ENCODE results near the gene PRKG1. TPM values are rescaled to one million over a fixed set of nuclear protein-coding genes. Genes with fewer than 3 reads are reported as not detected.

PRKG1 gene
- total RNA-seq, 2 donors from 2014 or later = 145 to 381 TPM

DNA sequence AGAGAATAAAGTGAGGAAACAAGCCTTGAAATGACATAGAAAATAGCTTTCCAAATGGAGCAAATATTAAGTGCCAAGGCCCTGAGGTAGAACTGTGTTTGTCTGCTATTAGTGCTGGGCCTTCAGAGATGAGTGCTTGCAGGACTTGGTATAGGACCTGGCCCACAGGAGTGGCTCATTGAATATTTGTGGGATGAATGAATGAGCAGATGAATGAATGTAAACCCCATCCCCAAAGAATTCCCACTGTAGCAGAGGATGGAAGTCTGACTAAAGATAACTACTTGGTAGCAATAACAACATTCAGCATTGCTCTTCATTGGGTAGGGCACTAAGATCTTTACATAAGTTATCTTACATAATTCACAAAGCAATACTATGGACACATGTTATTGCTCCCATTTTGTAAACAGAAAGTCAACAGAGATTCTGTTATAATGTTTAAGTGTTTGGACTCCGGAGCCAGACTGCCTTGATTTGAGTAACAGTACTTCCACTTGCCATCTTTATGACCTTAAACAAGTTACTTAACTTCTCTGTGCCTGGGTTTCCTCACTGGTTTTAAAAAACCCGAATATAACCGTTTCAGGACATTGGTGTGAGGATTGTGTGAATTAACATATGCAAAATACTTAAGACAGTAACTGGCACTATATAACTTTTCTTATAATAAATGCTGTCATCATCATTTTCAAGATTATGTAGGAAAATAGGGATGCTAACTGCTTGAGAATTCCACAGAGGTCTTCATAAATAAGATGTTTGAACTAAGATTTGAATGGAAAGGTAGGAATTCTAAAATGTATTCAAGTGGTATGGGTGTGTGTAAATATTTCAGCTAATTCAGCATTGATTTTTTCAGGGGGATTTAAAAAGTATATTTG is 141.9 kb downstream of the PRKG1 start:
- Histone ChIP-seq H3K27me3 (replicated peaks; ENCODE audit: insufficient read depth) (no peaks in the 10 kb centered on the region), H3K36me3 (no peaks in the 10 kb centered on the region), H3K9me3 (no peaks in the 10 kb centered on the region), H3K27ac (no peak overlapping the region), H3K4me1 (ENCODE audit: control insufficient read depth in 1 of 2, low read depth in 2 of 2) (peaks cover 11 to 21% of the 10 kb centered on the region in 2 donors), H3K4me3 (no peak overlapping the region)
- TF ChIP-seq, protein P1, sequence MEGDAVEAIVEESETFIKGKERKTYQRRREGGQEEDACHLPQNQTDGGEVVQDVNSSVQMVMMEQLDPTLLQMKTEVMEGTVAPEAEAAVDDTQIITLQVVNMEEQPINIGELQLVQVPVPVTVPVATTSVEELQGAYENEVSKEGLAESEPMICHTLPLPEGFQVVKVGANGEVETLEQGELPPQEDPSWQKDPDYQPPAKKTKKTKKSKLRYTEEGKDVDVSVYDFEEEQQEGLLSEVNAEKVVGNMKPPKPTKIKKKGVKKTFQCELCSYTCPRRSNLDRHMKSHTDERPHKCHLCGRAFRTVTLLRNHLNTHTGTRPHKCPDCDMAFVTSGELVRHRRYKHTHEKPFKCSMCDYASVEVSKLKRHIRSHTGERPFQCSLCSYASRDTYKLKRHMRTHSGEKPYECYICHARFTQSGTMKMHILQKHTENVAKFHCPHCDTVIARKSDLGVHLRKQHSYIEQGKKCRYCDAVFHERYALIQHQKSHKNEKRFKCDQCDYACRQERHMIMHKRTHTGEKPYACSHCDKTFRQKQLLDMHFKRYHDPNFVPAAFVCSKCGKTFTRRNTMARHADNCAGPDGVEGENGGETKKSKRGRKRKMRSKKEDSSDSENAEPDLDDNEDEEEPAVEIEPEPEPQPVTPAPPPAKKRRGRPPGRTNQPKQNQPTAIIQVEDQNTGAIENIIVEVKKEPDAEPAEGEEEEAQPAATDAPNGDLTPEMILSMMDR (IDR thresholded peaks at IDR 0.05) = no peak
- DNase-seq (ENCODE audit: low spot score) = no peak
- no peak for ATAC-seq (ENCODE audit: insufficient number of reproducible peaks, low FRiP score, low read depth)

DNA sequence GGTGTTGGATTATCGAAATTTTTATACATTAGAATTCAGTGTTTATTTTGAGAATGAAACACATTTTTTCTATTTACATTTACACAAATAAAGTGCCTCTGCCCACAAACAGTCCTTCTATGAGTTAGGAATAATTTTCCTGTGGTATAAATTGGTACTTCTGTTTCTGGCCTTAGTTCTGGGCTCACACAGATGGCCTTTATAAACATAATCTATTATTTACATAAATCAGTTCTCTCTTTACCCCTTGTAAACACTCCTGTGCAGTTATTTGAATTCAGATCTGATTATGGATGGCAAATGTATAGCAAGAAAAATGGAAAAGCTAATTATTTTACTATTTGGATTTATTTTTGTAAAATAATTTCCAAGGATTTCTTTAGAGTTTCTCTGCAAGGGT is 143.2 kb downstream of the PRKG1 start:
- Histone ChIP-seq H3K4me1 (ENCODE audit: control insufficient read depth in 1 of 2, low read depth in 2 of 2) (peaks cover 11 to 21% of the 10 kb centered on the region in 2 donors), H3K27ac (peak overlapping the region in 1 of 2 donors; percentile 19)
- no peak for ATAC-seq (ENCODE audit: insufficient number of reproducible peaks, low FRiP score, low read depth)

DNA sequence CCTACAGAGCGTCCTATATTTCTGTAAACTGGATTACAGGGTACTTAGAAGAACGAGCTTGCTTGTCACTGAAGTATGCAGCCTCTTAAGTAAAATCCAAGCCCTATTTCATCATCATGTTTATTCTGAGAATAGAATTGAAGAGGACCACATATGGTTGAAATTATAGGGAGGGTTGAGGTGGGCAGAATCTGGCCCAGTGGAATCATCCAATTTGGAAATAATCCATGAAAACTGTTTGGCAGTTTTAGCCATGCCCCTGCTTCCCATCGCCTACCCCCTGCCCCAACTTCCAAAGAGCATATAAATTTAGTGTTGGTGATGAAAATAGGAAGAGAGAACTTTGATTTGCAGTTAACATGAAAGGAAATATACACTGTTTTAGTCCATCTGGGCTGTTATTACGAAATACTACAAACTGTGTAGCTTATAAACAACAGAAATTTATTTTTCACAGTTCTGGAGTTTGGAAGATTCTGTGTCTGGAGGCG is 150.4 kb downstream of the PRKG1 start:
- peak overlapping the region; percentile 11 for H3K4me3 ChIP-seq
- H3K27me3 ChIP-seq (replicated peaks; ENCODE audit: insufficient read depth) = no peaks in the 10 kb centered on the region
- ATAC-seq (ENCODE audit: insufficient number of reproducible peaks, low FRiP score, low read depth) (no peak), DNase-seq (ENCODE audit: low spot score) (no peak)
- TF ChIP-seq, protein P1 (IDR thresholded peaks at IDR 0.05) = no peak
- H3K9me3 ChIP-seq = no peaks in the 10 kb centered on the region
- H3K27ac ChIP-seq = peak overlapping the region in 1 of 2 donors; percentile 34
- peaks cover 10 to 44% of the 10 kb centered on the region in 2 donors for H3K4me1 ChIP-seq (ENCODE audit: control insufficient read depth in 1 of 2, low read depth in 2 of 2)
- no peaks in the 10 kb centered on the region for H3K36me3 ChIP-seq

More for the DNA sequence above, 143.2 kb downstream of the PRKG1 start:
- DNase-seq (ENCODE audit: low spot score) = no peak
- TF ChIP-seq, protein P1 (IDR thresholded peaks at IDR 0.05) = no peak
- Histone ChIP-seq H3K9me3 (no peaks in the 10 kb centered on the region), H3K36me3 (no peaks in the 10 kb centered on the region), H3K27me3 (replicated peaks; ENCODE audit: insufficient read depth) (no peaks in the 10 kb centered on the region), H3K4me3 (no peak overlapping the region)

- Histone ChIP-seq H3K27ac (peak overlapping the region in 1 of 2 donors; percentile 36), H3K27me3 (replicated peaks; ENCODE audit: insufficient read depth) (no peaks in the 10 kb centered on the region), H3K9me3 (no peaks in the 10 kb centered on the region), H3K4me3 (no peak overlapping the region), H3K4me1 (ENCODE audit: control insufficient read depth in 1 of 2, low read depth in 2 of 2) (peaks cover 33 to 76% of the 10 kb centered on the region in 2 donors), H3K36me3 (no peaks in the 10 kb centered on the region)
- DNase-seq (ENCODE audit: low spot score) (no peak), ATAC-seq (ENCODE audit: insufficient number of reproducible peaks, low FRiP score, low read depth) (no peak)
- TF ChIP-seq, protein P1 (IDR thresholded peaks at IDR 0.05) = no peak
These were observed 153.8 kb downstream of the PRKG1 start for GRCh38 chr10:51227897-51228713.

DNA sequence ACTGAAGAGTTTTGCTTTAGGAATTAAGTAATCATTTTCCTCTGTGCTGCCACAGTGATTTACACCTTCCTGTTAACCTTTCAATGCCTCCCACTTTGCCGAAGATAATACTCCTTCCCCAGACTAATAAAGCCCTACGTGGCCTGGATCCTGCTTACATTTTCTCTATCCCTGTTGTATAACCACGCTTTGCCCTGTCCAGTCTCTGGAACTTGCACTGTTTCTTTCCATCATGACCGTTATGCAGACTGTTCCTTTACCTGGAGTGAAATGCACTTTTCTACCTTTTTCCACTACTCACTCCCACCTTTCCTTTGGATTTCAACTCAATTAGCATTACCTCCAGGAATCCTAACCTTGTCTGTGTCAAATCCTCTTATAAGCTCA is 154.4 kb downstream of the PRKG1 start:
- Histone ChIP-seq H3K36me3 (no peaks in the 10 kb centered on the region), H3K27ac (peak overlapping the region in 1 of 2 donors; percentile 36), H3K27me3 (replicated peaks; ENCODE audit: insufficient read depth) (no peaks in the 10 kb centered on the region), H3K4me3 (no peak overlapping the region), H3K9me3 (no peaks in the 10 kb centered on the region), H3K4me1 (ENCODE audit: control insufficient read depth in 1 of 2, low read depth in 2 of 2) (peaks cover 33 to 80% of the 10 kb centered on the region in 2 donors)
- TF ChIP-seq, protein P1 (IDR thresholded peaks at IDR 0.05) = no peak
- no peak for ATAC-seq (ENCODE audit: insufficient number of reproducible peaks, low FRiP score, low read depth)
- DNase-seq (ENCODE audit: low spot score) = no peak

Measured in thoracic aorta (tissue), 2 donors.